ENCODE results near the gene SMARCA2. TPM values are rescaled to one million over a fixed set of nuclear protein-coding genes. Genes with fewer than 3 reads are reported as not detected.
A peak's percentile ranks its signal among the peaks of the same experiment; 100 is the strongest.

SMARCA2 gene
- total and polyA plus RNA-seq, 4 experiments from 2014 or later = 18.5 to 245 (median 142) TPM

DNA sequence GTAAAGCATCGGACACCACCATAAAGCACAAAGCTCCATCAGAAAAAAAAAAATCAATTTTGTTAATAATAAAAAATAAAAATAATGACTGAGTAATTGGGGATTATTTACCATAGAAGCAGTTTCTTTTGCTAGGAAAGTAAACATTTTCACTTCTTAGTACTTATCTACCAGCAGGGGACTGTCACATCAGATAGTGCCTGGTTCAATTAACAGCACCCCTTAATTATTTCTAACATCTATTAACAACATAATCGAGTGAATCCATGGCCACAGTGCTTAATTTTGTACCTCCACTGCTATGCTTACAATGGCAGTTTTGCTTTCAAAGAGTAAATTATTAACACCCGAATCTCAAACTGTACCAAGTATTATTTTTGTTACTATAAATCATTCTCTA is 221.7 kb downstream of the SMARCA2 start:
- peaks cover 2 to 5% of the 10 kb centered on the region in 2 donors for H3K27me3 Mint-ChIP-seq
- Histone ChIP-seq H3K4me3 (ENCODE audit: low read length in 2 of 2) (no peak overlapping the region), H3K9me3 (ENCODE audit: control insufficient read depth in 1 of 2, low read length in 2 of 2) (no peaks in the 10 kb centered on the region), H3K4me1 (ENCODE audit: insufficient read depth, low read length) (peaks cover 6% of the 10 kb centered on the region), H3K36me3 (ENCODE audit: insufficient read depth, low read length) (no peaks in the 10 kb centered on the region), H3K27ac (ENCODE audit: low read depth, low read length) (no peak overlapping the region), H3K27me3 (ENCODE audit: insufficient read depth, low read length) (no peaks in the 10 kb centered on the region)
- no peak overlapping the region for H3K27ac Mint-ChIP-seq
- no peak for DNase-seq
- H3K9me3 Mint-ChIP-seq = no peaks in the 10 kb centered on the region
- ChIA-PET CTCF (ENCODE audit: partially characterized antibody) (no interaction called here), POLR2A (ENCODE audit: partially characterized antibody) (no interaction called here)
- H3K36me3 Mint-ChIP-seq = no peaks in the 10 kb centered on the region
- intact Hi-C loops (cut with micrococcal nuclease) = no loop called here
- H3K4me3 Mint-ChIP-seq = no peak overlapping the region
- H3K4me1 Mint-ChIP-seq = peaks cover 2 to 7% (median 4%) of the 10 kb centered on the region in 4 donors

DNA sequence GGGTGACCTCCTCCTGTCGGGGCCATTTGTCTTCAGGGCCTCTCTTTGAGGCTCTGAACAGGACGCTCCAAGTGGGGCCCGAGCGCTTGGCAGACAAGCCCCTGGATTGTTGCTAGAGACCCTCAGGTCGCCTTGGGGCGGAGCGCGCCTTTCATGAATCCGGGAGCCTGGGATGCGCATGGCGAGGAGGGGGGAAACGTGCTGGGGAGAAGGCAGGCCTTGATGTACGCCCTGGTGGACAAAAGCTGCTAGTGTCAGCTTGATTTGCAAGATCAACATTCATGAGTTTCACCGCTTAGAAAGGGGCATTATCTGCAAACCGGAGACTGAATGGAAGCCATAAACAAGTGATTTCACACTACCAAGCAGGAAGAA is 226.3 kb downstream of the SMARCA2 start:
- Histone ChIP-seq H3K4me1 (ENCODE audit: insufficient read depth, low read length) (peaks cover 18% of the 10 kb centered on the region), H3K9me3 (ENCODE audit: control insufficient read depth in 1 of 2, low read length in 2 of 2) (no peaks in the 10 kb centered on the region), H3K27me3 (ENCODE audit: insufficient read depth, low read length) (peaks cover 4% of the 10 kb centered on the region), H3K4me3 (ENCODE audit: low read length in 2 of 2) (peak overlapping the region in 1 of 2 donors; percentile 52), H3K27ac (ENCODE audit: low read depth, low read length) (no peak overlapping the region), H3K36me3 (ENCODE audit: insufficient read depth, low read length) (no peaks in the 10 kb centered on the region)
- Mint-ChIP-seq H3K36me3 (no peaks in the 10 kb centered on the region), H3K27me3 (peaks cover 5 to 10% of the 10 kb centered on the region in 2 donors), H3K4me3 (peak overlapping the region; percentile 78 to 87 (median 82)), H3K4me1 (peaks cover 8 to 18% (median 13%) of the 10 kb centered on the region in 4 donors), H3K9me3 (peaks cover 0 to 8% (median 5%) of the 10 kb centered on the region in 8 donors), H3K27ac (peak overlapping the region in 1 of 7 donors; percentile 79)
- ChIA-PET POLR2A (ENCODE audit: partially characterized antibody) (no interaction called here), CTCF (ENCODE audit: partially characterized antibody) (no interaction called here)
- intact Hi-C loops (cut with micrococcal nuclease) = loop anchor here (10.0 kb wide), 1 partner anchor 53 kb away; no protein-coding TSS in a partner anchor
- no peak for DNase-seq

DNA sequence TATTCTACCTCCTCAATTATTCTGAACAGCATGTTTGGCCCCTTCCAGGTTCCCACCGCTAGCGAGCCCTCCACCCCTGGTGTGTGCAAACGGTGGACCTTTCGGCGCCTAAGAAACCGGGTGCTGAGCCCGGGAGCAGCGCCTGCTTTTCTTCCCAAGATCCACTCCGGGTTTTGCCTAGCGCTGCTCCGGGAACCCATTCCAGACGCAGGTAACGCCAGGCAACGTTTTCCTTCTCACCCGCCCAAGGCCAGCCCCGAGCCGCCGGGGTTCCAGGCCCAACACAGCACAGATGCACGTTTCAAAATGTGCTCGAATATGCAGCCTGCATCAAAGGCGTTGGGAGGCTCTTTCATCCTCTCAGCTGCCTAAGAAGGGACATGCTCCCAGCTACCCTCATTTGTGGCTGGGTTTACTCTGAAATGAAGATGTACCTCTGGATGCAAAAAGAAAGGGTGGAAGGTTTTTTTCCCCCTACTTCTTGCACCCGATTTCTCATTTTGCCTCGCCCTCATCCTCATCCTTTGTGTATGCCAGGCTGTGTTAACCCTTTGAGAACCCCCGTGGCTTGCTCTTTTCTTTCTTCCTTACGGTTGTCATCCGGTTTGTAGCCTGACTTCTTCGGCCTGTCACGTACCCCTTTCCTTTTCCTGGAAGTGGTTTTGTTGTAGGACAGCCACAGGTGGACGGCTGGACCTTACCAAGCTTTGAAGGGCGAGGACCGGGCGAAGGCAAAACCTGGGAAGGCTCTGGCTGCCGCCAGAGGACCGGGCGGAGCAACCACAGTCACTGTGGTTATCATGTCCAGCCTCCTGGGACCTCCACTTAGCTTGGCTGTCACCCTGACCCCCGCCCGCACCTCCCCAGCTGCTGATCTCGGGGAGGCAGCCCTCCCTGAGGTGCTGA is 226.9 kb downstream of the SMARCA2 start:
- peaks cover 0 to 8% (median 5%) of the 10 kb centered on the region in 8 donors for H3K9me3 Mint-ChIP-seq
- no peaks in the 10 kb centered on the region for H3K9me3 ChIP-seq (ENCODE audit: control insufficient read depth in 1 of 2, low read length in 2 of 2)
- no peaks in the 10 kb centered on the region for H3K36me3 ChIP-seq (ENCODE audit: insufficient read depth, low read length)
- ChIA-PET CTCF (ENCODE audit: partially characterized antibody) (no interaction called here), POLR2A (ENCODE audit: partially characterized antibody) (no interaction called here)
- H3K4me3 Mint-ChIP-seq = peak overlapping the region; percentile 78 to 87 (median 82)
- intact Hi-C loops (cut with micrococcal nuclease) = loop anchor here (10.0 kb wide), 1 partner anchor 53 kb away; no protein-coding TSS in a partner anchor
- peaks cover 18% of the 10 kb centered on the region for H3K4me1 ChIP-seq (ENCODE audit: insufficient read depth, low read length)
- peak overlapping the region in 3 of 7 donors; percentile 19 to 71 (median 31) for H3K27ac Mint-ChIP-seq
- H3K27me3 Mint-ChIP-seq = peaks cover 5 to 10% of the 10 kb centered on the region in 2 donors
- peak; percentile 41 to 62 (median 57) for DNase-seq
- H3K36me3 Mint-ChIP-seq = no peaks in the 10 kb centered on the region
- peaks cover 4% of the 10 kb centered on the region for H3K27me3 ChIP-seq (ENCODE audit: insufficient read depth, low read length)
- H3K27ac ChIP-seq (ENCODE audit: low read depth, low read length) = no peak overlapping the region
- peaks cover 8 to 18% (median 13%) of the 10 kb centered on the region in 4 donors for H3K4me1 Mint-ChIP-seq
- peak overlapping the region in 1 of 2 donors; percentile 52 for H3K4me3 ChIP-seq (ENCODE audit: low read length in 2 of 2)

DNA sequence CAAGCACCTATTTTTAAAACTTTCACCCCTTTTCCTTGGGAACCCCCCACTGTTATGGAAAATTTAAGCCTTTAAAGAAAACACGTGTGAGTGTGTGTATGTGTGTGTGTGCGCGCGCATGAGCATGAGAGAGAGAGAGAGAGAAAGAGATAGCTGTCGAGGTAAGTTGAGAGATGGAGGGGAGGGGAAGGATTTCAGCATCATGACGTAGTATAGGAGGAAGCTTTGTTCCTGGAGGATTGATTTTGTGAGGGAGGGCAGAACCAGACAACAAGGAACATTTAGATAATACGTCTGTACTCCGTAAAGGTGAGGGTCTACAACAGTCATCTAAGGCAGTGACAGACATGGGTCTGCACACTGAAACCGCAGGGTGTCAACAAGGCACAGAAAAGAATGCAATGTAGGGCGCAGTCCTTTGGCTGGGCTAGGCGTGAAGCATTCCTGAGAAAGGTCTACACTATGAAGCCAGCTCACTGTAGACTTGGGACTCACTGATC is 227.7 kb downstream of the SMARCA2 start:
- CTCF ChIA-PET (ENCODE audit: partially characterized antibody) = no interaction called here
- peaks cover 5 to 10% of the 10 kb centered on the region in 2 donors for H3K27me3 Mint-ChIP-seq

More for the DNA sequence above, 227.7 kb downstream of the SMARCA2 start:
- DNase-seq = no peak
- H3K36me3 Mint-ChIP-seq = no peaks in the 10 kb centered on the region
- POLR2A ChIA-PET (ENCODE audit: partially characterized antibody) = no interaction called here
- H3K9me3 Mint-ChIP-seq = peaks cover 0 to 8% (median 5%) of the 10 kb centered on the region in 8 donors
- peak overlapping the region in 7 of 8 donors; percentile 14 to 87 (median 45) for H3K4me3 Mint-ChIP-seq
- intact Hi-C loops (cut with micrococcal nuclease) = loop anchor here (10.0 kb wide), 1 partner anchor 52 kb away; no protein-coding TSS in a partner anchor
- peaks cover 4% of the 10 kb centered on the region for H3K27me3 ChIP-seq (ENCODE audit: insufficient read depth, low read length)
- no peak overlapping the region for H3K27ac ChIP-seq (ENCODE audit: low read depth, low read length)
- H3K4me3 ChIP-seq (ENCODE audit: low read length in 2 of 2) = no peak overlapping the region
- H3K27ac Mint-ChIP-seq = peak overlapping the region in 2 of 7 donors; percentile 4 to 43
- H3K36me3 ChIP-seq (ENCODE audit: insufficient read depth, low read length) = no peaks in the 10 kb centered on the region
- no peaks in the 10 kb centered on the region for H3K9me3 ChIP-seq (ENCODE audit: control insufficient read depth in 1 of 2, low read length in 2 of 2)
- H3K4me1 Mint-ChIP-seq = peaks cover 8 to 18% (median 13%) of the 10 kb centered on the region in 4 donors
- peaks cover 18% of the 10 kb centered on the region for H3K4me1 ChIP-seq (ENCODE audit: insufficient read depth, low read length)

Measured in CD4-positive, alpha-beta memory T cell (primary cell).